C4-2B (cell line): ENCODE measurements around the gene TMEM200B.

Source experiments
- H3K27ac ChIP-seq: fragments of 450-650 bp; 2 replicates; pipeline ENCODE4 v1.5.1; 2017
- ZFX ChIP-seq: fragments of 450-650 bp; IDR thresholded peaks from 2 replicates; pipeline ENCODE4 v1.6.1; 2017
- TF ChIP-seq, protein P1 (sequence below): fragments of 450-650 bp; conservative IDR thresholded peaks from 2 replicates; pipeline ENCODE4 v1.5.1; 2017; ENCODE audit warnings: mild to moderate bottlenecking

TMEM200B gene

DNA sequence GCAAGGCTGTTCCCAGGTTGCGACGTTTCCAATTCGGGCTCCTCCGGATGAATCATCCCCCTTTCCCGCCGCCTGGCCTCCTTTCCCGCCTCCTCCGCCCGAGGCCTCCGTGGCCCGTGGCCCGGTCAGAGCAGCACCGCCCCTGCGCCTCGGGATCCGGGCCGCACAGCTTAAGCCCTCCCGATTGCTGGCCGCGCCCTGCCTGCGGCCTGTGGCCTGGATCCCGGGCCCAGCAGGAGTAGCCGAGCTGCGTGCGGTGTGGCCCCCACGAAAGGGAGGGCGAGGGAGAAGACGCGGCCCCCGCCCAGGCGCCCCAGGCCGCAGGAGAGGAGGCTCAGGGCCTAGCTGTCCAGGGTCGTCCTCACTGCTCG lies 1.0 kb downstream of the TMEM200B start:
- TF ChIP-seq, protein P1, sequence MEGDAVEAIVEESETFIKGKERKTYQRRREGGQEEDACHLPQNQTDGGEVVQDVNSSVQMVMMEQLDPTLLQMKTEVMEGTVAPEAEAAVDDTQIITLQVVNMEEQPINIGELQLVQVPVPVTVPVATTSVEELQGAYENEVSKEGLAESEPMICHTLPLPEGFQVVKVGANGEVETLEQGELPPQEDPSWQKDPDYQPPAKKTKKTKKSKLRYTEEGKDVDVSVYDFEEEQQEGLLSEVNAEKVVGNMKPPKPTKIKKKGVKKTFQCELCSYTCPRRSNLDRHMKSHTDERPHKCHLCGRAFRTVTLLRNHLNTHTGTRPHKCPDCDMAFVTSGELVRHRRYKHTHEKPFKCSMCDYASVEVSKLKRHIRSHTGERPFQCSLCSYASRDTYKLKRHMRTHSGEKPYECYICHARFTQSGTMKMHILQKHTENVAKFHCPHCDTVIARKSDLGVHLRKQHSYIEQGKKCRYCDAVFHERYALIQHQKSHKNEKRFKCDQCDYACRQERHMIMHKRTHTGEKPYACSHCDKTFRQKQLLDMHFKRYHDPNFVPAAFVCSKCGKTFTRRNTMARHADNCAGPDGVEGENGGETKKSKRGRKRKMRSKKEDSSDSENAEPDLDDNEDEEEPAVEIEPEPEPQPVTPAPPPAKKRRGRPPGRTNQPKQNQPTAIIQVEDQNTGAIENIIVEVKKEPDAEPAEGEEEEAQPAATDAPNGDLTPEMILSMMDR, result no peak
- TF ChIP-seq ZFX, result no peak

DNA sequence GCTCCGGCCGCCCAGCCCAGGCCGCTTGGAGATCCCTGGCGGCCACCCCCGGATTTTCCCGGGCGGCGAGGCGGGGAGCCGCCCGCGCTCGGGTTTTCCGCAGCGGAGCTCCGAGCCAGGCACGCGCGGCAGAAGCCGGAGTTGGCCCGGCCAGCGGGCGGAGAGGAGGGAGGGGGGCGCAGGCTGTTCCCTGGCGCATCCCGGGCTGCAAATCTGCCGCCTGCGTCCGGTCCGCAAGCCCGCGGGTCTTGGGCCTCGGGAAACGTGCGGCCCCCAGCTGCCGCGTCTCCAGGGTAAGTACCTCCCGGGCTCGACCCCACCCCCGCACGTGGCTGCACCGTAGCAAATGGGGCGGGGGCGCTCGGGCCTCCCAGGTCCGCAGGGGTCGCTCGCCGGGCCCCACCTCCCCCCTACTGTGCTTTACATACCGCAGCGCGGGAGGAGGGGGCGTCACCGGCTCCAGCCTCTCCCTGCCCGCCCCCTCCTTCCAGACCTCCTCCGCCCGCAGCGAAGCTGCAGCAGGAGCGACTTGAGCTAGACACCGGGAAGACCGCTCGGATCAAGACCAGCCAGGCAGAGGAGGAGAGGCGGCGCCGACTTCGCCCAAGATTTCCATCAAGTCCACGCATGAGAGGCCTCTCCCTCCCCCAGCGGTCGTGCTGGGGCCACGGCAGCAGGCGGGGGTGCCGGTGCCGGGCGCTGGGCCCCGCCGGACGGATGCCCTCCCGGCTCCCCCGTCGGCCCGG lies 1.6 kb downstream of the TMEM200B start:
- TF ChIP-seq ZFX, result no peak
- TF ChIP-seq, protein P1, result no peak
- H3K27ac ChIP-seq, result no peak overlapping the region

More for the DNA sequence above, 1.0 kb downstream of the TMEM200B start:
- no peak overlapping the region for H3K27ac ChIP-seq

DNA sequence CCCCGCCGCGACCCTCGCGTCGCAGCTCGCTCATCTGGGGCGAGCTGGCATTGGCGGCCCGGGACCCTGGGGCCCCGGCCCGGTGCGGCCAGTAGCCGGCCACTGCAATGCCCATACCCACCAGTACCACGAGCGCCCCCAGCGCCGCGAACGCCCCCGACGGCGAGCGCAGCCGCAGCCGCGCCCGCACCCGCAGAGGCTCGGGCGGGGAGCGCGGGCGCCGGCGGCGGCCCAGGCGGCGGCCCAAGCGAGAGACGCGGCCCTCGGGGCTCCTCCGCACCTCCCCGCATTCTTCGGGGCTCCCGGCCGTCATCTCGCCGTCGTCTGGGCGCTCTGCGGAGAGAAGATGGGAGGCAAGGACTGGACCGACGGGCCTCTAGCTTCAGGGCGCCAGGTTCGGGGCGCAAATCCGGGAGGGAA lies 2.2 kb downstream of the TMEM200B start:
- no peak overlapping the region for H3K27ac ChIP-seq
- no peak for TF ChIP-seq ZFX
- TF ChIP-seq, protein P1, result no peak; the same call in 1 of the 2 replicates

DNA sequence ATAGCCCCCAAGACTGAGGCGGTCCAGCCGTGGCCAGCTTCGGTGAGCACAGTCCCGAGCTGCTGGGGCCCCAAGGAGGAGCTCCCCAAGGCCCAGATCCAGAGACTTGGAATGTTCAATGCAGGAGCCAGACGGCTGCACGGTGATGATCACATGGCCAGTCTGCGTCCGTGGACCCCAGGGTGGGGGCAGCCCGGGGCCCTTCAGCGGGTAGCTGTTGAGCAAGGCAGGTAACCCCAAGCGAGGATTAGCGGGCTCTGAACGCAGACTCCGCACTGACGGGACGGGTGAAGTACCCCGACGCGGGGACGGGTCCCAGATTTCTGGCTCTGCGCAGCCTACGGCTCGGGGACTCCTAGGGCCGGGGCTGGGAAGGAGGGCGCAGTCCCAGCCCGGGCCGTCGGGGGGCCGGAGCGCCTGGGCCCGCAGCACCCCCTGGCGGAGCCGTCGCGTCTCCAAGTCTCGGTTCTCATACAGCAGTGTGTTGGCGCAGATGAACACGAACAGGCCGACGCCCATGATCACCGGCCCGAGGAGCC lies 2.7 kb downstream of the TMEM200B start:
- TF ChIP-seq, protein P1, result no peak; the same call in 1 of the 2 replicates
- no peak for TF ChIP-seq ZFX
- H3K27ac ChIP-seq, result no peak overlapping the region

DNA sequence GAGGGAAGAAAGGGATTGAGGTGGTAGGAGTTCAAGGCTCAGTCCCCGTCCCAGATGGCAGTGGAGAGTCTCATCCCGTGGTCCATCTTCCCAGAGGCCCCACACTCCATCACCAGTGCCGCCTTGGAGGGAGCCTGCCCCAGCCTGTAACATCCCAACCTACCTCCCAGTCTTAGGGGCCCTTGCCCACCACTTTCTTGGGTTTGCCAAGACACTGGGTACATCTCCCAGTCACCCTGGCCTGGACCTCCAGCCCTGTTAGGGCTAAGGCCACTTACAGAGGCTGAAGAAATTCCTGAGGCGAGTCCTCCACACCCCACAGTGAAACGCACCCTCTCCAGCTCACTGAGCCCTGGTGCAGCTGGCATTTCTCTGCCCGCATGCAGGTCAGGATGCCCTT lies 3.3 kb downstream of the TMEM200B start:
- TF ChIP-seq ZFX, result no peak
- TF ChIP-seq, protein P1, result no peak

DNA sequence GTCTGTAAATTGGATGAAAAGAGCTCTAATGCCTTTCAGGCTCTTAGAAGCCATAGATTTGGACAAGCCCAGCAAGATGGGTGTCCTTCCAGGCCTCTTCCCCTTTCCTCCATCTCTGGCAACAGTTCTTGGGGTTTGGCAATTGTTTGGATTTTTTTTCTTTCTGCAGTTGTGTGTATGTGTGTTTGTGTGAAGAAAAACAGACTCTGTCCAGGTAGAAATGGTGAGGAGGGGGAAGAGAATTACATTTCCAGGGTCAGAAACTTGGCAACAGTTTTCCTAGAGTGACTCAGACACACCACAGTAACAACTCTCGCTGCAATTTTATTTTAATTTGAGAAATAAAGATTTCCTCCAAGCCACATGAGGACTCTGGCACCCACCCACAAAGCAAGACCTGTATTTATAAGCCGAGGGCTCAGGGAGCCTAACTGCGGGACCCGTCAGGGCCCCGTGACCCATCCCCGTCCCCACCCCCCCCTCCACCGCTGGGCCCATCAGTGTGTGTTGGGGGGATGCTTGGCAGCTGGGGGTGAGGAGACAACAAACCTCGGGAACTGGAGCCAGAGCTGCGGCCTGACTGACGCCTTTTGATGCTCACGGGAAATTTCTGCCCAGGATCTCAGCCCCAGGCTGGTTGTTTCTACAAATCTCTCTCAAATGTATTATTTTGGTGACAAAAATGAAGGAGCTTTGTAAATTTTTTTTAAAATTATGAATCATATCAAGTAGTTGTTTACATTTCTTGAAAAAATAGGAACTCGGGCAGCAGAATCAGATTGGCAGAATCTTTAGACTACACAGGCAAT lies 4.4 kb downstream of the TMEM200B start:
- no peak for TF ChIP-seq ZFX

More for the DNA sequence above, 3.3 kb downstream of the TMEM200B start:
- H3K27ac ChIP-seq, result no peak overlapping the region

DNA sequence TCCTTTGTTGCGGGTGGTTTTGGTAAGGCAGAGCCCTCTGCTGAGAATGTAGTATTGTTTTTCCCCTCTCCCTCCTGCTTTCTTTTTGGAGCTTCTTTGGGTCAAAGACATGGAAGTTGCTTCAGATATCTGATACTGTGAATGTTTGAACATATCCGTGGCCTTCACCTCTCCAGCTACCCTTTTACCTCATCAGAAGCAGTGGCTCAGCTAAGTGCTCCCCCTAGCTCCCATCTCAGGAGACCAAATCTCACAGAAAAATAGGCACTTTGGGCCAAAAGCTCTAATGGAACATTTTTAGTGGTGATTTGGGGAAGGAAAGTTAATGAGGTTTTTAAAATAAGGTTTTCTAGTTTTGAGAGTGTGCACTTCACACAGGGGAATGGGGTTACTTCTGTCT lies 6.3 kb downstream of the TMEM200B start:
- TF ChIP-seq, protein P1, result no peak
- TF ChIP-seq ZFX, result no peak

More for the DNA sequence above, 4.4 kb downstream of the TMEM200B start:
- H3K27ac ChIP-seq, result no peak overlapping the region

More for the DNA sequence above, 6.3 kb downstream of the TMEM200B start:
- H3K27ac ChIP-seq, result no peak overlapping the region
